HEK293 (cell line): ENCODE data around the gene SFRP5.

Source experiments
- AEBP2 ChIP-seq: fragments of 450-650 bp; formaldehyde crosslinking; IDR thresholded peaks from 2 replicates; pipeline ENCODE4 v1.5.1; 2016; ENCODE audit warnings: missing biosample characterization, missing genetic modification characterization, borderline replicate concordance
- ATF2 ChIP-seq: fragments of 450-650 bp; formaldehyde crosslinking; IDR thresholded peaks from 2 replicates; pipeline ENCODE4 v1.5.1; 2016; ENCODE audit warnings: missing biosample characterization, missing genetic modification characterization, low read depth
- GLIS1 ChIP-seq: fragments of 450-650 bp; formaldehyde crosslinking; IDR thresholded peaks from 2 replicates; pipeline ENCODE4 v1.5.1; 2016; ENCODE audit warnings: missing biosample characterization, missing genetic modification characterization
- GLIS2 ChIP-seq: fragments of 450-650 bp; formaldehyde crosslinking; IDR thresholded peaks from 2 replicates; pipeline ENCODE4 v1.5.1; 2016; ENCODE audit warnings: missing biosample characterization, missing genetic modification characterization
- PRDM10 ChIP-seq: fragments of 450-650 bp; formaldehyde crosslinking; IDR thresholded peaks from 2 replicates; pipeline ENCODE4 v1.5.1; 2016; ENCODE audit warnings: missing biosample characterization, missing genetic modification characterization
- REPIN1 ChIP-seq: fragments of 450-650 bp; formaldehyde crosslinking; IDR thresholded peaks from 2 replicates; pipeline ENCODE4 v1.5.1; 2017; ENCODE audit warnings: missing biosample characterization, missing genetic modification characterization, low read depth
- REST ChIP-seq: fragments of 450-650 bp; formaldehyde crosslinking; IDR thresholded peaks from 2 replicates; pipeline ENCODE4 v1.5.1; 2016; ENCODE audit warnings: missing biosample characterization, missing genetic modification characterization
- SCRT2 ChIP-seq: fragments of 450-650 bp; formaldehyde crosslinking; IDR thresholded peaks from 2 replicates; pipeline ENCODE4 v1.5.1; 2016; ENCODE audit warnings: missing biosample characterization, missing genetic modification characterization
- SP7 ChIP-seq: fragments of 450-650 bp; formaldehyde crosslinking; IDR thresholded peaks from 2 replicates; pipeline ENCODE4 v1.5.1; 2016; ENCODE audit warnings: missing biosample characterization, missing genetic modification characterization
- ZFHX2 ChIP-seq: fragments of 450-650 bp; formaldehyde crosslinking; conservative IDR thresholded peaks from 2 replicates; pipeline ENCODE4 v1.5.1; 2016; ENCODE audit warnings: missing biosample characterization, missing genetic modification characterization
- ZFP41 ChIP-seq: fragments of 450-650 bp; formaldehyde crosslinking; IDR thresholded peaks from 2 replicates; pipeline ENCODE4 v1.5.1; 2016; ENCODE audit warnings: missing biosample characterization, missing genetic modification characterization, borderline replicate concordance
- ZIC2 ChIP-seq: fragments of 450-650 bp; formaldehyde crosslinking; IDR thresholded peaks from 2 replicates; pipeline ENCODE4 v1.5.1; 2016; ENCODE audit warnings: missing biosample characterization, missing genetic modification characterization
- ZNF112 ChIP-seq: fragments of 450-650 bp; formaldehyde crosslinking; IDR thresholded peaks from 2 replicates; pipeline ENCODE4 v1.5.0; 2017; ENCODE audit warnings: missing biosample characterization, missing genetic modification characterization
- ZNF155 ChIP-seq: fragments of 450-650 bp; formaldehyde crosslinking; IDR thresholded peaks from 2 replicates; pipeline ENCODE4 v1.5.1; 2016; ENCODE audit warnings: missing biosample characterization, missing genetic modification characterization
- ZNF26 ChIP-seq: fragments of 450-650 bp; formaldehyde crosslinking; IDR thresholded peaks from 2 replicates; pipeline ENCODE4 v1.5.1; 2016; ENCODE audit warnings: missing biosample characterization, missing genetic modification characterization
- ZNF335 ChIP-seq: fragments of 450-650 bp; formaldehyde crosslinking; conservative IDR thresholded peaks from 2 replicates; pipeline ENCODE4 v1.5.1; 2016; ENCODE audit warnings: missing biosample characterization, missing genetic modification characterization
- ZNF366 ChIP-seq: fragments of 450-650 bp; formaldehyde crosslinking; conservative IDR thresholded peaks from 2 replicates; pipeline ENCODE4 v1.5.1; 2016; ENCODE audit warnings: missing biosample characterization, missing genetic modification characterization
- ZNF37A ChIP-seq: fragments of 450-650 bp; IDR thresholded peaks from 2 replicates; pipeline ENCODE4 v1.5.1; 2018; ENCODE audit warnings: missing biosample characterization, missing genetic modification characterization
- ZNF48 ChIP-seq: fragments of 450-650 bp; formaldehyde crosslinking; IDR thresholded peaks from 2 replicates; pipeline ENCODE4 v1.5.1; 2016; ENCODE audit warnings: missing biosample characterization, missing genetic modification characterization
- ZNF514 ChIP-seq: fragments of 450-650 bp; formaldehyde crosslinking; IDR thresholded peaks from 2 replicates; pipeline ENCODE4 v1.5.1; 2016; ENCODE audit warnings: missing biosample characterization, missing genetic modification characterization
- ZNF544 ChIP-seq: fragments of 450-650 bp; formaldehyde crosslinking; IDR thresholded peaks from 2 replicates; pipeline ENCODE4 v1.5.0; 2017; ENCODE audit warnings: missing biosample characterization, missing genetic modification characterization
- ZNF600 ChIP-seq: fragments of 450-650 bp; formaldehyde crosslinking; IDR thresholded peaks from 2 replicates; pipeline ENCODE4 v1.5.1; 2016; ENCODE audit warnings: missing biosample characterization, missing genetic modification characterization
- ZNF610 ChIP-seq: fragments of 450-650 bp; formaldehyde crosslinking; IDR thresholded peaks from 2 replicates; pipeline ENCODE4 v1.5.1; 2016; ENCODE audit warnings: missing biosample characterization, missing genetic modification characterization, borderline replicate concordance
- ZNF626 ChIP-seq: fragments of 450-650 bp; sonication (Bioruptor Pico); formaldehyde crosslinking; IDR thresholded peaks from 2 replicates; pipeline ENCODE4 v1.5.1; 2018; ENCODE audit warnings: missing biosample characterization, missing genetic modification characterization, inconsistent platforms
- ZNF664 ChIP-seq: fragments of 450-650 bp; formaldehyde crosslinking; IDR thresholded peaks from 2 replicates; pipeline ENCODE4 v1.5.1; 2016; ENCODE audit warnings: missing biosample characterization, missing genetic modification characterization
- ZNF777 ChIP-seq: fragments of 450-650 bp; formaldehyde crosslinking; IDR thresholded peaks from 2 replicates; pipeline ENCODE4 v1.5.1; 2017; ENCODE audit warnings: missing biosample characterization, missing genetic modification characterization, borderline replicate concordance
- ZSCAN16 ChIP-seq: fragments of 450-650 bp; formaldehyde crosslinking; IDR thresholded peaks from 2 replicates; pipeline ENCODE4 v1.5.1; 2016; ENCODE audit warnings: missing biosample characterization, missing genetic modification characterization
- ZSCAN23 ChIP-seq: fragments of 450-650 bp; formaldehyde crosslinking; IDR thresholded peaks from 2 replicates; pipeline ENCODE4 v1.5.1; 2016; ENCODE audit warnings: missing biosample characterization, missing genetic modification characterization

Gene SFRP5

GRCh38 chr10:97771055-97771891 lies 526 bp downstream of the SFRP5 start (continued):
- TF ChIP-seq ATF2 (tag by site-specific recombination) (no peak), ZNF514 (tag by site-specific recombination) (no peak), ZNF37A (no peak), SP7 (tag by site-specific recombination) (peak; percentile 43; the same call in 1 of the 2 replicates), ZIC2 (tag by site-specific recombination) (peak; percentile 91), SCRT2 (tag by site-specific recombination) (0 out of 2 replicates have a peak, but pooled peaks have one; percentile 25), ZNF335 (tag by site-specific recombination) (peak; percentile 83), ZNF626 (tag by site-specific recombination) (no peak), ZFHX2 (peak; percentile 91), ZNF777 (tag by site-specific recombination) (peak; percentile 98), ZNF26 (tag by site-specific recombination) (no peak), ZNF600 (peak; percentile 78), ZNF112 (no peak), ZSCAN23 (tag by site-specific recombination) (no peak), REPIN1 (no peak), GLIS2 (tag by site-specific recombination) (peak; percentile 71; the same call in 1 of the 2 replicates), ZNF48 (tag by site-specific recombination) (no peak), ZNF610 (tag by site-specific recombination) (peak; percentile 75; the same call in 1 of the 2 replicates), REST (tag by site-specific recombination) (no peak), AEBP2 (tag by site-specific recombination) (no peak), ZSCAN16 (tag by site-specific recombination) (no peak), PRDM10 (peak; percentile 58; the same call in 1 of the 2 replicates), GLIS1 (tag by site-specific recombination) (peak; percentile 99), ZFP41 (tag by site-specific recombination) (no peak), ZNF544 (tag by site-specific recombination) (no peak), ZNF155 (tag by site-specific recombination) (no peak), ZNF664 (tag by site-specific recombination) (no peak), ZNF366 (tag by site-specific recombination) (no peak)
